Embryonic facial prominence (tissue), 1 donor: Measurements from ENCODE around the gene FBXL15.

Experiments used
- DNase-seq: peaks from one replicate; pipeline ENCODE4 v3.0.0-alpha.2; 2016; ENCODE audit errors: extremely low spot score

Gene FBXL15, protein sequence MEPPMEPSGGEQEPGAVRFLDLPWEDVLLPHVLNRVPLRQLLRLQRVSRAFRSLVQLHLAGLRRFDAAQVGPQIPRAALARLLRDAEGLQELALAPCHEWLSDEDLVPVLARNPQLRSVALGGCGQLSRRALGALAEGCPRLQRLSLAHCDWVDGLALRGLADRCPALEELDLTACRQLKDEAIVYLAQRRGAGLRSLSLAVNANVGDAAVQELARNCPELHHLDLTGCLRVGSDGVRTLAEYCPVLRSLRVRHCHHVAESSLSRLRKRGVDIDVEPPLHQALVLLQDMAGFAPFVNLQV

DNA sequence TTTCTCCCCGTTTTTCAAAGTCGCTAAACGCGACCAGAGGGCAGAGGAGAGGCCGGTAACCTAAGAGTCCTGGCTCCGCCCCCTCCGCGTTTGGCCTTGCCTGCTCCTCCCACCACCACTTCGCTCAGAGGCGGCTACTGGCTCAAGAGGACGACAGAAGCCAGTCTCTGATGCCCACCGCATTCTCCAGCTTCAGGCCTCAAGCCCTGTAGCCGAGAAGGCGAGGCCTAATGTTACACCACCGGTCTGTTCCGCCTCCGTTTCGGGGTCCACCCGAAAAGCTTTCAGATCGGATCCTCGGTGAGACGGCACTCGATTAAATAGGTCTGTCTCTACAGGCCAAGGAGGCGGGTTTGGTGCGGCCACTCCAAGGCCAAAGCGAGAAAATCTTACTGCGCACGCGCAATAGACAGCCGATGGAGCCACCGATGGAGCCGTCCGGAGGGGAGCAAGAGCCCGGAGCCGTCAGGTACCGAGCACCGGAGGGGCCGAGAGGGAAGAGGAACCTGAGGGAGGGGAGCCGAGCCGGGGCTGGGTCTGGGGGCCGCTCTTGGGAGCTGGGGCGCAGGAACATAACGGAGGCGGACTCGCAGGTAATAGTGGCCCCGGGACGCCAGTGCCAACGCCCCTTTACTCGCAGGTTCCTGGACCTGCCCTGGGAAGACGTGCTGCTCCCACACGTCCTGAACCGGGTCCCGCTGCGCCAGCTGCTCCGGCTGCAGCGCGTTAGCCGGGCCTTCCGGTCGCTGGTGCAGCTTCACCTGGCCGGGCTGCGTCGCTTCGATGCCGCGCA, at the start of gene FBXL15:
Gene FBXL15 (plus strand): TSS at position 123 of the 793 bp plus-strand sequence. CDS start 294 bp downstream, at position 417.
- DNase-seq = peak; percentile 93

DNA sequence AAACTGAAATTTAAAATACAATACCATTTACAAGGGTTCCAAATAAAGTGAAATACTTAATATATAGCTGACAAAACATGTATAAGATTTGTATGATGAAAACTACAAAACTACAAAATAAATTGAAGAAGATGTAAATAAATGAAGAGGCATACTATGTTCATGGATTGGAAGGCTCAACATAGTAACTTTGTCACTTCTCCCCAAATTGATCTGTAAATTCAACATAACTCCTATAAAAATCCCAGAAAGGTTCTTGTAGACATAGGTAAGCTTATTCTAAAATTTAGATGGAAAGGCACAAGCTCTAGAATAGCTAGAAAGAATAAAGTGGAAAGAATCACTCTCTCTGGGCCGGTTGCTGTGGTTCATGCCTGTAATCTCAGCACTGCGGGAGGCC, 49.3 kb upstream of the FBXL15 start:
- no peak for DNase-seq

DNA sequence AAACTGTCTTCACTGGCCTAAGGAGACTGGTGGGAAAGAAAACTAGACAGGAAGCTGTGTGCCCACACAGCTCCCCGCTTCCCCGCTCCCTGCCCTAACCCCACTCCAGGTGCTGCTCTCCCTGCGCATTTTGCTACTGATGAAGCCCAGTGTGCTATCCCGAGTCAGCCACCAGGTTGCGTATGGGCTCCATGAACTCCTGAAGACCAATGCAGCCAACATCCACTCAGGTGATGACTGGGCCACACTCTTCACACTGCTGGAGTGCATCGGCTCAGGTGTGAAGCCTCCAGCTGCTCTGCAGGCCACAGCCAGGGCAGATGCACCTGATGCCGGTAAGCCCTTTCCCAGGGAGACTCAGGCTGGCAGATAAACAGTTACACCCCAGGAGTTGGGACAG, 45.4 kb upstream of the FBXL15 start:
- DNase-seq = no peak

DNA sequence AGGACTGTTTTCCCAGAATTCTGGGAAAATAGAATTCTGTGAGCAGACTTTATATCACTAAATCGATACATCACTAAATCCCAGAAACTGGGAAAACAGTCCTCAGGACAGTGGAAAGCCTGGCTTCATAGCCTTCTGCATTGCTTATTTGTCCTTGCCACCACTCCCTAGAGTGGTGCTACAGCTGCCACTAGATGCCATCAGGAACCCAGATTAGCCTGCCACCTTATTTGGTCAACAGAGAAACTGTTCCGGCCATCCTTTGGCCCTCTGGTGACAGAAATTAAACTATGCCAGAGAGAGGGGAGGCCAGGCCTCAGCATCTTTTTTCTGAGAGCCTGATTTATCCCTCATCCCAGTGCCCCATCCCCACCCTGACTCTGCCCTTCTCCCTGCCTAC, 44.8 kb upstream of the FBXL15 start:
- DNase-seq = no peak

DNA sequence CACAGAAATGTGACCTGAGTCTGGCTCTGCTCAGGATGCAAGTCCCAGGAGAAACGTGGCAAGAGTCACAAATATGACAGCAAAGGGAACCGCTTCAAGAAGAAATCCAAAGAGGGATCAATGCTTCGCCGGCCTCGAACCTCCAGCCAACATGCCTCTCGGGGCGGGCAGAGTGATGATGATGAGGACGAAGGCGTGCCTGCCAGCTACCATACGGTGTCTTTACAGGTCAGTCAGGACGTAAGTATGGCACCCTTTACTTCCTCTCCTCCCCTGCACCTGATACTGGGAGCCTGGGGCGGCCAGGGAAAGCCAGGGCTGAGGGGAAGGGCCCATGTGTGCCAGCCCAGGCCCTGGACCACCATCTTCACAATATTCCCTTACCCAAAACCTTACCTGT, 43.7 kb upstream of the FBXL15 start:
- no peak for DNase-seq

DNA sequence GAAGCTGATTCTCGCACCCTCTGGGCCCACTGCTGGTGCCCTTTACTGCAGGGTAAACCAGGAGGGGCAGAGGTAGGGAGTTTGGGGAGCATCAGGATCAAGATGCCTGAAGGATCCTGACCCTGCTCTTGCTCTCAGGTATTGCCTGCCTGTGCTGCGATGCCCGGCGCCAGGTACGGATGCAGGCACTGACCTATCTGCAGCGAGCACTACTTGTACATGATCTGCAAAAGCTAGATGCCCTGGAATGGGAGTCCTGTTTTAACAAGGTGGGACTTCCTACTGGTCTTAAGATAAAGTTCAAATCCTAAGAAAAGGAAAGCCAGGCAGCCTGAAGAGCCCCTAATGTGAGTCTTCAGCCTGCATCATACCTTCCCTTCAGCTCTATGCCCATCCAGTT, 41.3 kb upstream of the FBXL15 start:
- no peak for DNase-seq

DNA sequence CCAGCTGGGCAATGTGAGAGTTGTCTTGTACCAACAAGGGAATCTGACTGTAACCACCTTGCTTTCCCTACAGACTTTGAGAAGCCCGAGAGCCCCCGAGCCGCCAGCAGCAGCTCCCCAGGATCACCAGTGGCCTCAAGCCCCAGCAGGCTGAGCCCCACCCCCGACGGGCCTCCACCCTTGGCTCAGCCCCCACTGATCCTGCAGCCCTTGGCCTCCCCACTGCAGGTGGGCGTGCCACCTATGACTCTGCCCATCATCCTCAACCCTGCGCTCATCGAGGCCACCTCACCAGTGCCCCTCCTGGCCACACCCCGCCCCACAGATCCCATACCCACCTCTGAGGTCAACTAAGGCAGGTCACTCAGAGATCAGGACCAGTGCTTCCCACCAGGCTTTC, 38.7 kb upstream of the FBXL15 start:
- DNase-seq = no peak

DNA sequence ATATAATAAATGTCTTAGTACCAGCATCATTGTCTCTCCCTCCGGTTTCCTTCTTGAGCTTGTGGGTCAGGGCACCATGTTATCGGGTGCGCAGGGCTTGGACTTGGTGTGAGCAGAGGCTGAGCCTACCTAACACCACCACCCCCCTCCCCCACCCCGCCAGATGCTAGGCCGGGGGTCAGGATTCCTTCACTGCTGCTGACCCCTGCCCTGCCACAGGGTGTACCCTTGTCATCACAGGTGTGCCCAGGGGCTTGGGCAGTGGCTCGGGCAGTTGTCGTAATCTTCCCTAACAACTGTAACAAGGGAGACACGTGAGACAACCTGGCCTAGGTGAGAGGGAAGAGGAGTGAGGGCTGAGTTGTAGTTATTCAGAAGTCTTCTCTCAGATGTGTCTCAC, 37.8 kb upstream of the FBXL15 start:
- DNase-seq = no peak

DNA sequence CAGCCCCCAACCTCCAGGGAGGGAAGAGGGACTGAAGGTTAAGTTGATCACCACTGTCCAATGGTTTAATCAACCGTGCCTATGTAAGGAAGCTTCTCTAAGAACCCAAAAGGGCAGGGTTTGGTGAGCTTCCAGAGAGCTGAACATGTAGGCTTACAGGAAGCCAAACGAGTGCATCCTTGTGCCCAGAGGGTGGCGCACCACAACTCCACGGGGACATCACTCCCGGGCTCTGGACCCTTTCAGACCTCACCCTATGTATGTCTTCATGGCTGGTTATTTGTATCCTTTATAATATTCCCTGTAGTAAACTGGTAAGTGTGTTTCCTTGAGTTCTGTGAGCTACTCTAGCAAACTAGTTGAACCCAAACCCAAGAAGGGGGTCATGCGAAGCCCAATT, 36.6 kb upstream of the FBXL15 start:
- no peak for DNase-seq

DNA sequence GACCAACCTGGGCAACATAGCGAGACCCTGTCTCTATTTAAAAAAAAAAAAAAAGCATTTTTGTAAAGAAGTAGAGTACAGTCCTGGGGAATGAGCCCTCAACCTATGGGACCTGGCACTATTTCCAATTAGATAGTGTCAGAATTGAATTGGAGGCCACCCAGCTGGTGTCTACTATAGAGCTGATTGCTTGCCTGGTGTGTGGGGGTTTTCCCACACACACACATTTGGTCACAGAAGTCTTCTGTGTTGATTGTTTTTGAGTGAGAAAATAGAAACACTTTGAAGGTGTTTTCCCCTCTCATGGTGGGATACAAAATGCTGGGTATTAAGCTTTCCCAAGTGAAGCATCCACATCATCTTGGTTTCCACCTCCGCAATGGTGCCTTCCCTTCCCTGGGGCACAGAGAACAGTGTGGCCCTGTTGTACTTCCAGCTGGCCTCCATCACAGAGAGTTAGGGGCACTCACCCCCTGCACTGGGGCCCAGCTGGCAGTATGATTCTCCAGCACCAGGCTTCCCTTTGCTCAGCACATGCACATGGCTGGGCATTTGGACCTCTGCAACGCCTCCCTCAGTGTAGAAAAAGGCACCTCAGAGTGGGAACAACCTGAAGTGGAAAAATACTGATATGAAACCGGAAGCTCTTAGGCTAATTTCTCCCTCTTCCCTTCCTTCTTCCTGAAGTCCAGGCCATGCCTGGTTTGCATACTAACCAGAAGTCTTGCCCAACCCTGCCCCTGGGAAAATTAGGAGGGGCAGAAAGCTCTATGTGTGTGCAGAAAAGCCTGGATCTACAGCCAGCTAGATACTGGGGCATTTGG, 35.8 kb upstream of the FBXL15 start:
- no peak for DNase-seq

DNA sequence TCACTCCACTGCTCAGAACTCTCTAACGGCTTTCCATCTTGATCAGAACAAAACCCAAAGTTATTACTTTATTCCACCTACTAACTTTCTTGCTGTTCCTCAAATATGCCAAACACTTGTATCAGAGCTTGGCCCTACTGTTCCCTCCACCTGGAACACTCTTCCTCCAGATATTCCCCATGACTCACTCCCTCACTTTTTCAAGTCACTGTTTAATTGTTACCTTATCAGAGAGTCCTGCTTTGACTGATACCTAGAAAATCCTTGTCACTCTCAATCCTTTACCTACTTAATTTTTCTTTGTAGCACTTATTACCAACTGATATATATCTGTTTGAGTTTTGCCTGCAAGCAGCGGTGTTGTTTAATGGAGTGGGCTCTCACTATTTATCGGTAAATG, 30.7 kb upstream of the FBXL15 start:
- DNase-seq = no peak

DNA sequence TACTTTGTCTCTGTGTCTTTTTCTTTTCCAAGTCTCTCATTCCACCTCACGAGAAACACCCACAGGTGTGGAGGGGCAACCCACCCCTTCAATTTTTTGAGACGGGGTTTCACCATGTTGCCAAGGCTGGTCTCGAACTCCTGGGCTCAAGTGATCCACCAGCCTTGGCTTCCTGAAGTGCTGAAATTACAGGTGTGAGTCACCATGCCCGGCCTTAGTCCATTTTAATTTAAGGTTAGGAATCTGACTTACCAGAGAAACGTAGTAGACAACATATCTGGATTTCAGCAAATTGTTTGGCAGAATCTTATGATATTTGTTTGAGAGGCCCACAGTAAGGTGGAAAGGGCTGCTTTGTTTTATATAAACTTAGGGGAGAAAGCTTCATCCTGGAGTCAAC, 28.3 kb upstream of the FBXL15 start:
- no peak for DNase-seq

DNA sequence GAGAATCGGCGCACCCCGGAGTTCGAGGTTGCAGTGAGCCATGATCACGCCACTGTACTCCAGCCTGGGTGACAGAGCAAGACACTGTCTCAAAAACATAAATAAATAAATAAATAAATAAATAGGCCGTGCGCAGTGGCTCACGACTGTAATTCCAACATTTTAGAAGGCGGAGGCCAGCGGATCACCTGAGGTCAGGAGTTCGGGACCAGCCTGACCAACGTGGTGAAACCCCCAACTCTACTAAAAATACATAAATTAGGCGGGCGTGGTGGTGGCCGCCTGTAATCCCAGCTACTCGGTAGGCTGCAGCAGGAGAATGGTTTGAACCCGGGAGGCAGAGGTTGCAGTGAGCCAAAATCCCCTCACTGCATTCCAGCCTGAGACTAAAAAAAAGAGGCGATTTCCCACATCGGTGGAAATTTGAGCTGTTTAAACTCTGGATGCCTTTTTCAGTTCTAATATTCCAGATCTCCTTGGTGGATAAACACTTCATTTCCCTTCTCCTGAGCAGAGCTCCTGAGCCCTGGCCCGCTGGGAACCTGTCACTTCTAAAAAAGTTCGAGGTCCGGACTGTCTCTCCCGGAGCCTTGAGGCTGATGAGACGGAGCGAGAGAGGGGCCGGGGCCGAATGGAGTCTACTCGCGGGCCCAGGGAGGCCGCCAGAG, 27.1 kb upstream of the FBXL15 start:
- DNase-seq = no peak

DNA sequence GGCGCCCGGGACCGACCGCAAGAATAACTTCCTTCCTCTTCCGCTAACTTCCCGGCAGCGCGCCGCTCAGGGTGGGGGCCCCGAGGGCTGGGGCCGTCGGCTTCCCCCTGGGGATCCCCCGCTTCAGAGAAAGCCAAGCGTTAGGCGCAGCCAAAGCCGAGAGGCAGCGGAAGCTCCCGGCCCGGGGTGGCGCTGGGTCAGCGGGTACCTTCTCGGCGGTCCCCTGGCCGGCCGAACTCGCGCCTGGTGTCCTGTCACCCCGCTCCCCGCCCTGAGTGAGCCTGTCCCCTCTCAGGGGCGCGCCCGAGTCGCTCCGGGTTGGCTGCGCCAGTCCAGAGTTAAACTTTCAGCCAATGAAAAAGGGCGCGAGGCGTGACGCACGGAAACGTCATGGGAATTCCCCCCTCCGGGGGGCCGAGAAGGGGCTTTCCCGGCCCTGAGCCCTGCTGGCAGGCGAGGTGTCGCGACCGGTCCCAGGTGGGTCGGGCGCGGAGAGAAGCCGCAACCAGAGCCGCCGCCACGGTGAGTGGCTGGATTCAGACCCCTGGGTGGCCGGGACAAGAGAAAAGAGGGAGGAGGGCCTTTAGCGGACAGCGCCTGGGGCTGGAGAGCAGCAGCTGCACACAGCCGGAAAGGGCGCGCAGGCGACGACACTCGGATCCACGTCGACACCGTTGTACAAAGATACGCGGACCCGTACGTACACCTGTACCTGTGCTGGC, 26.4 kb upstream of the FBXL15 start:
- DNase-seq = peak; percentile 80

DNA sequence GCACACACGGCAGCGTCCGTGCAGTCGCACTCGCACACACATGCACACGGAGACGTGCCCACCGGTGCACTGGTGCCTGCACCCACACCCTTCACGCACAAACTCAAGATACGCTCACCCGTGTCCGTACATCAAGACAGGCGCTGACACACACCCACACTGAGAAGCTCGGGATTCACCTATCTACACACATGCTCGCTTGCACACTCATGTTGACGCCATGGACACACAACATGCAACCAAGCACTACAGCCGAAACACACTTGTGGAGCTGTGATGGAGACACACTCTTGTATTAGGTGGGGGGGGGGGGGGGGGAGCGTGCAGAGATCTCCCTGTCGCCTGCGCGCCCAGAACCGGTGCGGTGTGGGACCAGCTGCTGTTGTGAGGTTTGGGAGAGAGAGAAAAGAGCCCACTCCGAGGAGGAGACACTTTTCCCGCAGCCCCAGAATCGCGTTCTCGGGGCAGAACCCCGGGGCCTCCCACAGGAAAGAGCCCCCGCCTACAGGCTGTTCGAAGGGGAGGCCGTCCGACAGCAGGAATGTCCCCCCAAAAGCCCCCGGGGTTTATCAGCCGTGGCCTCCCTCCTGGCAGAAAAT, 25.7 kb upstream of the FBXL15 start:
- no peak for DNase-seq

DNA sequence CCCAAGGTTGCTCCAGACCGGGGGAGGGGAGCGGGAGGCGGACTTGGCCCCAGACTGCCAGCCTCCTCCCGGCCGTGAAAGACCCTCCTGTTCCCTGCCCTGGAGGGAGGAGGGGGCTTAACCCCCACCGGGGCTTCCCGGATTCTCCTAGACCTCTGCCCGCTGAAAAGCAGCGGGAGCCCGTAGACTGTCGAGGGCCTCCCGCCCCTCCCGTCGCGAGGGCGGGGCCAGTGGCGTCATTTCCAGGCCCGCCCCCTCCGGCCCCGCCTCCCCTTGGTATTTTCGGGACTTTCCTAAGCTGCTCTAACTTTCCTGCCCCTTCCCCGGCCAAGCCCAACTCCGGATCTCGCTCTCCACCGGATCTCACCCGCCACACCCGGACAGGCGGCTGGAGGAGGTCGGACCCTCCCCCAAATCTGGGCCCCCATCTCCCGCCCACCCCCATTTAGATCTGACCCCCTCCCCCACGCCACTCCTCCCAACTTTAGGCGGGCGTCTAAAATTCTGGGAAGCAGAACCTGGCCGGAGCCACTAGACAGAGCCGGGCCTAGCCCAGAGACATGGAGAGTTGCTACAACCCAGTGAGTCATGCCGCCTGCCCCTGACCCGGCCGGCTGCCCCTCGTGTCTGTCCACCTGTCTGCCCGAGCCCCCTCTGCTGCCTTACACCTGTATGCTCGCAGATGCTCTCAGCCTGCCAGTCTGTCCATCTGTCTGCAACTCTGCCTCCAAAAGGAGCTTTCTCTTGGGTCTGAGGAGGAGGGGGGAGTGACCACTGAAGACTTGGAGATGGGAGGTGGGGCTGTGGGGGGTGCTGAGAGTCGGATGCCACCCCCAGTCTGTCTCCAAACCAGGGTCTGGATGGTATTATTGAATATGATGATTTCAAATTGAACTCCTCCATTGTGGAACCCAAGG, 25.0 kb upstream of the FBXL15 start, which contains the start of gene NFKB2:
Gene NFKB2 (plus strand): TSS at position 306 of the 917 bp plus-strand sequence. CDS start 255 bp downstream, at position 561.
- peak; percentile 70 for DNase-seq

DNA sequence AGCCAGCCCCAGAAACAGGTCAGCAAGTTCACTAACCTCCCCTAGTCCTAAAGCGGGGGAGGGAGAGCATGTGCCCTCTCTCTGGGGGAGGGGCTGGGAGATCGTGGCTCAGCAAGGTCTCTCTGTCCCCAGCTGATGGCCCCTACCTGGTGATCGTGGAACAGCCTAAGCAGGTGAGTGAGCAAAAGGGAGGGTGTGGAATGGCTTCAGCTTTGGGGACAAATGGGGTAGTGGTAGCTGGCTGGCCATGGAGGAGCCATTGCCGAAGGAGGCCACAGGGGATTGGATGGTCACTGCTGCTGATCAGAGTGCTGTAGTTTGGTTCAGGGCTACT, 24.4 kb upstream of the FBXL15 start:
- DNase-seq = no peak

DNA sequence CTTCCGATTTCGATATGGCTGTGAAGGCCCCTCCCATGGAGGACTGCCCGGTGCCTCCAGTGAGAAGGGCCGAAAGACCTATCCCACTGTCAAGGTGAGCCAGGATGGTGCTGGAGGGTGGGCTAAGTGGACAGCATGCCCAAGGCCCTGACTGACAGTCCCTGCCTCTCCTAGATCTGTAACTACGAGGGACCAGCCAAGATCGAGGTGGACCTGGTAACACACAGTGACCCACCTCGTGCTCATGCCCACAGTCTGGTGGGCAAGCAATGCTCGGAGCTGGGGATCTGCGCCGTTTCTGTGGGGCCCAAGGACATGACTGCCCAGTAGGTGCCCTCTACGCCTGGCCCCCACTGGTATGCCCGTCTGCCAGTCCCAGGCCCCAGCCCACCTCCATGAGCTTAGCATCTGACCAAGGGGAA, 23.9 kb upstream of the FBXL15 start:
- DNase-seq = no peak
